Motor neuron (in vitro differentiated cells): ENCODE measurements around the gene TNFAIP3. TPM values are rescaled to one million over a fixed set of nuclear protein-coding genes. Genes with fewer than 3 reads are reported as not detected.

ENCODE experiments used
- total RNA-seq, 8 experiments: library from RNA; unstranded; fragments of 300-600 nt; gene quantifications; 2 replicates each; pipeline versions ENCODE4 v1.2.3 to v1.2.4, GENCODE V29; 2022

TNFAIP3 gene
- total RNA-seq, 8 experiments from 2014 or later = 2.2 to 10.0 (median 3.9) TPM

Other genes with a start within 250 kb of the TNFAIP3 start
- 100 to 1,000 TPM in 1 of 8 experiments, 10 to 100 TPM in 1, 1 to 10 TPM in 6; 2.0 to 100 (median 3.2) TPM for gene PERP, start 240.2 kb downstream of the TNFAIP3 start, total RNA-seq